CD4-positive, alpha-beta T cell (primary cell): Measurements from ENCODE around the gene OXCT1. TPM values are rescaled to one million over a fixed set of nuclear protein-coding genes. Genes with fewer than 3 reads are reported as not detected.

Experiments
- ATAC-seq: fragments of 200-7000 bp; cut with Tn5 transposase; one replicate; pipeline ENCODE4 v1.10.0; 2022; ENCODE audit warnings: mild to moderate bottlenecking; ENCODE audit not compliant: poor library complexity
- CTCF ChIA-PET: fragments of 350-600 bp; sonication (Branson Sonifier 250); formaldehyde crosslinking; loops from one replicate; lab custom pipeline; 2021; ENCODE audit warnings: antibody characterized with exemption, inconsistent platforms; lab: Charles Lee
- POLR2A ChIA-PET: fragments of 350-600 bp; sonication (Branson Sonifier 250); formaldehyde crosslinking; loops from one replicate; lab custom pipeline; 2021; ENCODE audit warnings: antibody characterized with exemption, inconsistent platforms; lab: Charles Lee
- DNase-seq, 14 experiments: peaks; one replicate each; pipeline ENCODE4 v3.0.0-alpha.2; 2013 to 2020; ENCODE audit warnings: mixed read lengths in 2 of 14
- H3K27ac ChIP-seq, 2 donors: one replicate each; pipeline versions ENCODE4 v1.5.1 to v1.7.0; 2013; ENCODE audit warnings: low read length in 2 of 2, low read depth in 1 of 2, mild to moderate bottlenecking in 1 of 2
- H3K27me3 ChIP-seq, 2 experiments: 1 replicate in 1 of 2; 2 replicates in 1 of 2; pipeline versions ENCODE4 v1.6.1 to v1.7.0; 2013; ENCODE audit warnings: low read length in 2 of 2, control low read depth in 1 of 2, mild to moderate bottlenecking in 1 of 2, moderate library complexity in 1 of 2; ENCODE audit not compliant: insufficient read depth in 2 of 2, control insufficient read depth in 1 of 2
- H3K36me3 ChIP-seq: one replicate; pipeline ENCODE4 v1.6.1; 2013; ENCODE audit warnings: low read length, control low read depth; ENCODE audit not compliant: insufficient read depth
- H3K4me1 ChIP-seq: one replicate; pipeline ENCODE4 v1.6.1; 2013; ENCODE audit warnings: low read length, control low read depth; ENCODE audit not compliant: insufficient read depth
- H3K4me3 ChIP-seq: one replicate; pipeline ENCODE4 v1.5.1; 2013; ENCODE audit warnings: mild to moderate bottlenecking, low read length, moderate library complexity
- H3K9me3 ChIP-seq, 2 experiments: 1 replicate in 1 of 2; 2 replicates in 1 of 2; pipeline versions ENCODE4 v1.6.1 to v1.7.0; 2013; ENCODE audit warnings: low read length in 2 of 2, mild to moderate bottlenecking in 2 of 2, control low read depth in 1 of 2, moderate library complexity in 1 of 2; ENCODE audit not compliant: control insufficient read depth in 1 of 2, insufficient read depth in 1 of 2
- H3K27ac Mint-ChIP-seq: one replicate; pipeline ENCODE4 v1.8.0; 2020; ENCODE audit warnings: mixed read lengths
- H3K27me3 Mint-ChIP-seq: one replicate; pipeline ENCODE4 v1.8.0; 2021; ENCODE audit warnings: mixed read lengths
- H3K36me3 Mint-ChIP-seq: one replicate; pipeline ENCODE4 v1.8.0; 2021; ENCODE audit warnings: low read depth, mixed read lengths
- H3K4me1 Mint-ChIP-seq: one replicate; pipeline ENCODE4 v1.8.0; 2021; ENCODE audit warnings: low read depth, mixed read lengths
- H3K4me3 Mint-ChIP-seq: one replicate; pipeline ENCODE4 v1.8.0; 2020; ENCODE audit warnings: mild to moderate bottlenecking, mixed read lengths
- H3K9me3 Mint-ChIP-seq: one replicate; pipeline ENCODE4 v1.8.0; 2020; ENCODE audit warnings: mixed read lengths
- intact Hi-C, 2 experiments: fragments of 100-400 bp; cut with DNase I in 1 of 2; cut with micrococcal nuclease in 1 of 2; formaldehyde crosslinking; loops; one replicate each; pipeline versions ENCODE4 v1.15.1 to v1.9.0; 2023 to 2025; cut with DNase I, micrococcal nuclease
- total RNA-seq, 174 experiments: library from RNA in 2 of 174; stranded (reverse) in 2 of 174; gene quantifications; one replicate each; pipeline ENCODE4 v1.2.3 and lab custom pipeline; 2021 to 2026
- TF ChIP-seq, protein P1 (sequence below): fragments of 200-600 bp; IDR thresholded peaks from one replicate; pipeline ENCODE4 v1.8.0; 2022; ENCODE audit warnings: antibody characterized with exemption, mild to moderate bottlenecking

Gene OXCT1
- total RNA-seq, 2 experiments from 2014 or later, result 14.7 to 15.3 TPM

- TF ChIP-seq, protein P1, sequence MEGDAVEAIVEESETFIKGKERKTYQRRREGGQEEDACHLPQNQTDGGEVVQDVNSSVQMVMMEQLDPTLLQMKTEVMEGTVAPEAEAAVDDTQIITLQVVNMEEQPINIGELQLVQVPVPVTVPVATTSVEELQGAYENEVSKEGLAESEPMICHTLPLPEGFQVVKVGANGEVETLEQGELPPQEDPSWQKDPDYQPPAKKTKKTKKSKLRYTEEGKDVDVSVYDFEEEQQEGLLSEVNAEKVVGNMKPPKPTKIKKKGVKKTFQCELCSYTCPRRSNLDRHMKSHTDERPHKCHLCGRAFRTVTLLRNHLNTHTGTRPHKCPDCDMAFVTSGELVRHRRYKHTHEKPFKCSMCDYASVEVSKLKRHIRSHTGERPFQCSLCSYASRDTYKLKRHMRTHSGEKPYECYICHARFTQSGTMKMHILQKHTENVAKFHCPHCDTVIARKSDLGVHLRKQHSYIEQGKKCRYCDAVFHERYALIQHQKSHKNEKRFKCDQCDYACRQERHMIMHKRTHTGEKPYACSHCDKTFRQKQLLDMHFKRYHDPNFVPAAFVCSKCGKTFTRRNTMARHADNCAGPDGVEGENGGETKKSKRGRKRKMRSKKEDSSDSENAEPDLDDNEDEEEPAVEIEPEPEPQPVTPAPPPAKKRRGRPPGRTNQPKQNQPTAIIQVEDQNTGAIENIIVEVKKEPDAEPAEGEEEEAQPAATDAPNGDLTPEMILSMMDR, result no peak
- no peak for ATAC-seq
- no peak overlapping the region for H3K4me3 Mint-ChIP-seq
- H3K27me3 Mint-ChIP-seq, result peaks cover 19% of the 10 kb centered on the region
- Histone ChIP-seq H3K36me3 (no peaks in the 10 kb centered on the region), H3K27ac (no peak overlapping the region), H3K4me1 (no peaks in the 10 kb centered on the region), H3K27me3 (no peaks in the 10 kb centered on the region), H3K9me3 (no peaks in the 10 kb centered on the region), H3K4me3 (no peak overlapping the region)
- H3K27ac Mint-ChIP-seq, result no peak overlapping the region
- no peak for DNase-seq
- peaks cover 2% of the 10 kb centered on the region for H3K9me3 Mint-ChIP-seq
- intact Hi-C loops, result no loop called here
- no peaks in the 10 kb centered on the region for H3K4me1 Mint-ChIP-seq
- ChIA-PET POLR2A (no interaction called here), CTCF (no interaction called here)
- H3K36me3 Mint-ChIP-seq, result no peaks in the 10 kb centered on the region
These were observed 183.5 kb downstream of the OXCT1 start for GRCh38 chr5:41686767-41687166.

GRCh38 chr5:41686191-41686590, 184.0 kb downstream of the OXCT1 start:
- intact Hi-C loops, result no loop called here
- DNase-seq (no peak), ATAC-seq (no peak)
- Mint-ChIP-seq H3K4me3 (no peak overlapping the region), H3K4me1 (no peaks in the 10 kb centered on the region), H3K27ac (no peak overlapping the region), H3K9me3 (no peaks in the 10 kb centered on the region), H3K36me3 (no peaks in the 10 kb centered on the region), H3K27me3 (peaks cover 19% of the 10 kb centered on the region)
- H3K4me1 ChIP-seq, result no peaks in the 10 kb centered on the region
- no peaks in the 10 kb centered on the region for H3K27me3 ChIP-seq
- no peaks in the 10 kb centered on the region for H3K36me3 ChIP-seq
- H3K4me3 ChIP-seq, result no peak overlapping the region
- TF ChIP-seq, protein P1, result no peak
- H3K9me3 ChIP-seq, result no peaks in the 10 kb centered on the region
- ChIA-PET CTCF (no interaction called here), POLR2A (no interaction called here)
- H3K27ac ChIP-seq, result no peak overlapping the region

GRCh38 chr5:41683181-41683580, 187.0 kb downstream of the OXCT1 start:
- no peak overlapping the region for H3K4me3 Mint-ChIP-seq
- no peak for ATAC-seq
- CTCF ChIA-PET, result no interaction called here

More at GRCh38 chr5:41683181-41683580, 187.0 kb downstream of the OXCT1 start:
- Mint-ChIP-seq H3K27ac (no peak overlapping the region), H3K4me1 (no peaks in the 10 kb centered on the region), H3K36me3 (no peaks in the 10 kb centered on the region), H3K27me3 (peaks cover 17% of the 10 kb centered on the region), H3K9me3 (no peaks in the 10 kb centered on the region)
- H3K9me3 ChIP-seq, result no peaks in the 10 kb centered on the region
- intact Hi-C loops, result no loop called here
- no peaks in the 10 kb centered on the region for H3K36me3 ChIP-seq
- H3K4me1 ChIP-seq, result no peaks in the 10 kb centered on the region
- TF ChIP-seq, protein P1, result no peak
- no peak overlapping the region for H3K4me3 ChIP-seq
- H3K27me3 ChIP-seq, result no peaks in the 10 kb centered on the region
- DNase-seq, result no peak
- no peak overlapping the region for H3K27ac ChIP-seq
- POLR2A ChIA-PET, result no interaction called here
